GM18873 (cell line): Measurements from ENCODE around the gene NAALADL2.
"Not testable (repeated sequence)": the region's sequence is repeated elsewhere in the genome, so short reads cannot be mapped to it uniquely, and the experiment has no call there.

ENCODE experiments used
- ATAC-seq: cut with Tn5 transposase; IDR thresholded peaks from one replicate; pipeline ENCODE4 v1.9.1; 2021; ENCODE audit warnings: mild to moderate bottlenecking, moderate library complexity, moderate number of reproducible peaks; ENCODE audit not compliant: unreplicated experiment, low FRiP score

Gene NAALADL2

GRCh38 chr3:175338775-175339535 lies 479.8 kb downstream of the NAALADL2 start:
- no peak for ATAC-seq

- no peak for ATAC-seq
Measured at GRCh38 chr3:175340338-175341015, 481.3 kb downstream of the NAALADL2 start.

- no peak for ATAC-seq
Measured at GRCh38 chr3:175342196-175342595, 483.1 kb downstream of the NAALADL2 start.

GRCh38 chr3:175343946-175344345 lies 484.8 kb downstream of the NAALADL2 start:
- no peak for ATAC-seq

- no peak for ATAC-seq
Measured at GRCh38 chr3:175346573-175347356, 487.6 kb downstream of the NAALADL2 start.

- no peak for ATAC-seq
Measured at GRCh38 chr3:175349168-175349567, 490.0 kb downstream of the NAALADL2 start.

GRCh38 chr3:175355801-175356335 lies 496.7 kb downstream of the NAALADL2 start:
- ATAC-seq: no peak

- no peak for ATAC-seq
Measured at GRCh38 chr3:175356899-175357324, 497.8 kb downstream of the NAALADL2 start.

- ATAC-seq: no peak
Measured at GRCh38 chr3:175357758-175358157, 498.6 kb downstream of the NAALADL2 start.

GRCh38 chr3:175358935-175359334 lies 499.8 kb downstream of the NAALADL2 start:
- ATAC-seq: no peak

- ATAC-seq: not testable (repeated sequence)
Measured at GRCh38 chr3:175370426-175370825, 511.3 kb downstream of the NAALADL2 start.

GRCh38 chr3:175371187-175371586 lies 512.1 kb downstream of the NAALADL2 start:
- not testable (repeated sequence) for ATAC-seq

- ATAC-seq: no peak
Measured at GRCh38 chr3:175374705-175375104, 515.6 kb downstream of the NAALADL2 start.

- ATAC-seq: no peak
Measured at GRCh38 chr3:175378348-175378747, 519.2 kb downstream of the NAALADL2 start.

- no peak for ATAC-seq
Measured at GRCh38 chr3:175381685-175382084, 522.6 kb downstream of the NAALADL2 start.

- no peak for ATAC-seq
Measured at GRCh38 chr3:175383371-175383770, 524.2 kb downstream of the NAALADL2 start.

- ATAC-seq: no peak
Measured at GRCh38 chr3:175383813-175384212, 524.7 kb downstream of the NAALADL2 start.

GRCh38 chr3:175384569-175384968 lies 525.4 kb downstream of the NAALADL2 start:
- ATAC-seq: no peak

GRCh38 chr3:175386630-175387029 lies 527.5 kb downstream of the NAALADL2 start:
- ATAC-seq: no peak

- ATAC-seq: no peak
Measured at GRCh38 chr3:175389560-175389959, 530.4 kb downstream of the NAALADL2 start.

GRCh38 chr3:175391601-175392000 lies 532.5 kb downstream of the NAALADL2 start:
- no peak for ATAC-seq
